ENCODE data around the gene RPS6KB1. TPM values are rescaled to one million over a fixed set of nuclear protein-coding genes. Genes with fewer than 3 reads are reported as not detected.

RPS6KB1 gene
- total and polyA plus RNA-seq, 9 of the 15 experiments (the other 6 are each of a cell fraction or from before 2014, with no cell fraction given) = 8.8 to 60.7 (median 35.1) TPM

- TF ChIP-seq PPARD (CRISPR knock-in tag; IDR thresholded peaks at IDR 0.05) = no peak
- TF ChIP-seq ZNF318 (IDR thresholded peaks at IDR 0.05; ENCODE audit: borderline replicate concordance in 1 of 2, low read depth in 1 of 2) = no peak
- TF ChIP-seq MAX (CRISPR knock-in tag; IDR thresholded peaks at IDR 0.05) = peak; percentile 93
- TF ChIP-seq NCOR1 (IDR thresholded peaks at IDR 0.05) = no peak
- TF ChIP-seq HMGXB4 (CRISPR knock-in tag; IDR thresholded peaks at IDR 0.05) = peak; percentile 38; the same call in 1 of the 2 replicates
- no peak; a peak in 2 of 4 replicates for TF ChIP-seq HDAC1 (IDR thresholded peaks at IDR 0.05)
- TF ChIP-seq GTF2B (IDR thresholded peaks at IDR 0.05; ENCODE audit: extremely low read depth, insufficient read length) = no peak
- TF ChIP-seq ZFP36 (IDR thresholded peaks at IDR 0.05; ENCODE audit: low read depth, low read length, partially characterized antibody) = no peak
- TF ChIP-seq E2F4 (CRISPR knock-in tag; IDR thresholded peaks at IDR 0.05; ENCODE audit: low read depth) = no peak
- TF ChIP-seq ETS1 (conservative IDR thresholded peaks at IDR 0.05; ENCODE audit: control insufficient read depth, low read depth, low read length) = no peak; the same call in 1 of the 2 replicates
- no peak for TF ChIP-seq DACH1 (IDR thresholded peaks at IDR 0.05; ENCODE audit: partially characterized antibody)
Measured at GRCh38 chr17:59892924-59893675, at the start of gene RPS6KB1, which contains the start of gene TUBD1 (continued).
